Activated CD4-positive, alpha-beta T cell treated with anti-CD3 and anti-CD28 coated beads for 48 hours (primary cell): ENCODE data around the gene MRPL1.
"Not testable (repeated sequence)": the region's sequence is repeated elsewhere in the genome, so short reads cannot be mapped to it uniquely, and the experiment has no call there.

Source experiments
- DNase-seq: peaks from one replicate; pipeline ENCODE4 v3.0.0-alpha.2; 2020

MRPL1 gene

GRCh38 chr4:77920371-77920770 lies 57.7 kb downstream of the MRPL1 start:
- no peak for DNase-seq

DNA sequence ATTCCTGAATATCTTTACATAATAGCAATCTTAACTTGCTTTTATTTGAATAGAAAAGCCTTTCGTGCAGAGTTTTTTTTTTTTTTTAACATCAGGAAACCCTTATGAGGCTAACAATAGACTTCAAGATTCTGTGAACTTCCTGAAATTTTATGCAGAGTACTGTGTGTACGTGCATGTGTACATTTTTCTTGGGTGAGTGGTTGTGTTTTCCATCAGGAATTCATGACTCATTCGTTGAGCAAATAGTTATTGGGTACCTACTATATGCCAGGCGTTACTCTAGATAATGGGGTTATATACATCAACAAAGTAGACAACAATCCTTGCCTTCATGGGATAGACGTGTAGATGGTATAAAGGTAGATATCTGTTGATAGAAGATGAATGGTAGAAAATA lies 59.1 kb downstream of the MRPL1 start:
- no peak for DNase-seq

DNA sequence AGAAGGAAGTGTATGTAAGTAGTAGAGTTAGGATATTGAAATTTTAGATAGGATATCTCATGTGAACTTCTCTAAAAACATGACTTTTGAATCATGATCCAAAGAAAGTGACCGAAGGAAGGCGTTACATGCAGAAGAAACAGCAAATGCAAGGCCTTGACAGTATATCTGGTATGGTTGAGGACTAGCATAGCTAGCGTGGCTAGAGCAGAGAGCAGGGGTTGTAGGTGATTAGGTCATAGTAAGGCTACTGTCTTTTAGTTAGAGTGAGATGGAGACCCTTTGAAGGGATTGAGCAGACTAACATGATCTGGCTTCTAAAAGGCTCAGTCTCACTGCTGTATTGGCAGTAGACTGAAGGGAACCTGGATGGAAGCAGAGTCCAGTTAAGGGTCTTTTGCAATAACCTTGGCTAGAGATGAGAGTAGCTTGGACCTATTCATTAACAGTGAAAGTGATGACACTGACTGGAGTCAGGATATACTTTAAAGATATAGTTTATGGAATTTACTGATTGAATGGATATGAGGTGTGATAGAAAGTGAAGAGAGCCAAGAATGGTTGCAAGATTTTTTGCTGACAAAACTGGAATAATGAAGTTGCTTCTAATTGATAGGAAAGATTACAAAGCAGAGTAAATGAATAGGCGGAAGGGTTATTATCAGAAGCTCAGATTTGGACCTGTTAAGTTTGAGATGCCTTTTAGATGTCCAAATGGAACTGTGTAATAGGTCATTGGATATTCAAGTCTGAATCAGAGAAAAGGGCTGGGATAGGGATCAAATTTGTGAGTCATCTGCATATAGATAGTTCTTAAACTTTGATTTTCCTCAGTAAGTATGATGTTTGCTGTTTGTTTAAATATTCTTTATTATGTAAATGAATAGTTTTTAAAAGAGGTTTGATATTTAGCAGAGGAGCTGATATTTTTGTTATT lies 59.8 kb downstream of the MRPL1 start:
- DNase-seq = no peak

DNA sequence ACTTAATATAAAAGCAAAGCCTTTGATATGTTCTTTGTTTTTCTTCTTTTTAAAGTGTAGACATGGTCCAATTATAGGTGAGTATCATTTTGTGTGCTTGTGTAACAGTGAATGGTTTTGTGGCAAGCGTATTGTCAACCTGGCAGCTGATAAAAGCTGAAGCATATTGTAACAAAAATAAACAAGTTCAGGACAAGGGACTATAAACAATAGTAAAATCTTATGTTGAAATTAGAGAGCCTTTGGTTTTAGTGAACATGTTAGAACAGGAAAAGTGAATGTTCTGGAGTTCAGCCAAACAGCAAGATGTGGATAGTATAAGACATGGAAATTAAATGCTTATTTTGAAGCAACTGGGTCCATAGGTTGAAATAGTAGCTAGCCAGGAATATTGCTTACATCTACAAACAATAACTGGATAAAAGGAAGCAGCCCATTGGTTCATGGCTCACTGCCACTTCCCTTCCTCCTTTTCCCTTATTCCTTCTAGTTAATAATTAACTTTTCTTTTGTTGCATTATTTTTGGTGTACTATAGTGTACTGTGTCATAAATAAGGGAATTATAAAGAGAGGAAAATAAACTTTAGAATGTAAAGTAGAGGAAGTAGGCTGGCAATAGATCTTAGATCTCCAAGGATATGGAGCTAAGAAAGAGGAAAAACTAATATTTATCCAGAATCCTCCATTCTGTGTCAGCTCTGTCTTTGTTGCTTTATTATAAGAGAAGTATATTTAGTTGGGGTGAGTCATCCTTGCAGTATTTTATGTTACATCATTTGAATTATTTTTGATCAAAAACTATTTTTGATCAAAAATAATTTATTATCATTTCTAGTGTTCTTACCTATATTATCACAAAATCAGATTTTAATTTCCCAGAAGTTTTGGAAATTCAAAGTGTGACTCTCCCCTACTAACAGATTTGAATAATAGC lies 65.6 kb downstream of the MRPL1 start:
- DNase-seq = no peak

GRCh38 chr4:77930154-77930639 lies 67.6 kb downstream of the MRPL1 start:
- DNase-seq = no peak

GRCh38 chr4:77930876-77931275 lies 68.2 kb downstream of the MRPL1 start:
- DNase-seq = no peak

- DNase-seq = no peak
Measured at GRCh38 chr4:77931452-77932135, 69.0 kb downstream of the MRPL1 start.

GRCh38 chr4:77938560-77938959 lies 75.9 kb downstream of the MRPL1 start:
- DNase-seq = no peak

DNA sequence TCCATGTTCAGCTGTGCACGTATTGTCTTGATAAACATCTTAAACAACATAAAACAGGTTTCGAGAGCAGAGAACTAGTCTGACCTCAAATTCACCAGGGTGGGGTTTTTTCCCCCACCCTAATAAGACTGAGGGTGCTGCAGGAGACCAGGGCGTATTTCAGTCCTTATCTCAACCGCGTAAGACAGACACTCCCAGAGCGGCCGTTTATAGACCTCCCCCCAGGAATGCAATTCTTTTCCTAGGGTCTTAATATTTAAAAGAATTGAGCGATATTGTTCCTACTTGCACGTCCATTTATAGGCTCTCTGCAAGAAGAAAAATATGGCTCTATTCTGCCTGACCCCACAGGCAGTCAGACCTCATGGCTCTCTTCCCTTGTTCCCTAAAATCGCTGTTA lies 83.3 kb downstream of the MRPL1 start:
- DNase-seq = not testable (repeated sequence)

DNA sequence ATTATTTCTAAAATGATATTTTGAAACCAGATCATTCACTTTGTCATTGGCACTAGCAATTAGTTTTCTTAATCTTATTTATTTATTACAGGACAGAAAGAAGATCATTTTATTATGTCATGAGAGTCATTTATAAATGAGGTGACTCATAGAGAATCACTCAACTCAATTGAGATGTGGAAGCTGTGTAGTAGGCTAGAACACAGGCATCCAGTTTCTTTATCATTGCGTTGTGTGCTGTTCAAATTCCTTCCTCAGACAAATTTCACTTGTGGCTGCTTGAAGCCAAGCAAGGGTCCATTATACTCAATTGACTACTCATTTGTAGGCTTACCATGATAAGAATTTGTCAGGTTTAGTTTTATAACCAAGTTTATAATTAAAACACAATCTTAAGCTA lies 87.6 kb downstream of the MRPL1 start:
- no peak for DNase-seq

- no peak for DNase-seq
Measured at GRCh38 chr4:77952457-77952856, 89.8 kb downstream of the MRPL1 start.

DNA sequence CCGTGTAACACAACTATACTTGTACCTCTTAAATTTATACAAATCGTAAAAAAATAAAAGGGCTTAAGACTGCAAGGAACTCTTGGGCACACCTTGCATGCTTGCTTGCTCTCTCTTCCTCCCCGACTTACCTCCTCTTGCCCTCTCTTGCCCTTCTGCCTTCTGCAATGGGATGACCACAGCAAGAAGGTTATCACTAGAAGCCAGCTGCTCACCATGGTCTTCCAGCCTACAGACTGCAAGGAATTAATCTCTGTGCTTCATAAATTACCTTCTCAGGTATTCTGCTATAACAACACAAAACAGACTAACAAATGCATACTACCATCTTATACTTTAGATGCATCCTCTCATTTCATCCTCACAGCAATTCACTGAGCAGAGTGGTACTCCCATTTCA lies 92.1 kb downstream of the MRPL1 start:
- DNase-seq = no peak

DNA sequence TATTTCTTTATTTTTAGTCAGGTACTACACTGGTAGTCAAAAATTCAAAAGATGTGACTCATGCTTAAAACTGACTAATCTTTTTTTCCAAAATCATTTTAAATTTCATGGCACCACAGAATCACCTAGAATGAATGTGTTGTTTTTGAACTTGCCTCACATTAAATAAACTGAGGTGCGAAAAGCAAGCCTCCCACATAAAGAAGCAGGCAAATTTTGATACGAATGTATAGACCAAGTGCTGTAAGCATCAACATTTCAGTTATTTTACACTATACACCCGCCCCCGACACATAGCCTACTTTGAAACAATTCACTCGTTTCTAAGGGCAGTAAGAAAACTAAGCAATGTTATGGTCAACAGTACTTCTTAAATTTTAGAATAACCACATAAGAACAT lies 94.3 kb downstream of the MRPL1 start:
- DNase-seq = no peak

- no peak for DNase-seq
Measured at GRCh38 chr4:77958897-77959296, 96.3 kb downstream of the MRPL1 start.

DNA sequence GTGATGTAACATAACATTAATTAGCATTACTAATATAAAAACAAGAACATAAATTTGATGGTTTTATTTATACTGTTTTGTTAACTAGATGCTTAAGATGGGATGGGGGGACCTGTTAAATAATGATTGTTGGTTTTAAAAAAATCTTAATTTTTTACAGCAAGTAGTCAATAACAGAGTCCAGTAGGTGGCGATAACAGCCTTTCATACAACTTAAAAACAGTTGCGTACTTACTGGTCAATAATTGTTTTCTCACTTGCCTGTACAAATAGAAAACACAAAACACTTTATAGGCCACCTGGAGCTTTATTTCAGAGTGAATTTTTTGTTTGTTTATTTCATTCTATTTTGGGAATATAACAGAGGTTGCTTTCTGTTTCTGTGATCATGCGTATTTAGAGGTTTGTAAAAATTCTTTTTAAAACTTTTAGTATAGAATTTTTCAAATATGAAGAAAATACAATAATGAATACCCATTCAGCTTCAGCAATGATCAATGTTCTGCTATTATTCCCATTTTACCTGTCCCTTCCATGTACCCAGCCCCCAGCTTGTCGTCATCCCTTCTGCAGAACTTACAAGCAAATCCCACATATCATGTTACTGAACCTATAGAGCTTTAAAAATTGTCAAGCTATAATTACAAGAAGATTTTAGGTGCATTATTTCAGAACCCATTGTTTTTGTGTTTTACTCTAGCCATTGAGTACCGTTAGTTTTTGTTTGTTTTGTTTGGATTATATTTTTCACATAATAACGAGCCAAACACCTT lies 97.1 kb downstream of the MRPL1 start:
- no peak for DNase-seq

- no peak for DNase-seq
Measured at GRCh38 chr4:77960367-77960766, 97.7 kb downstream of the MRPL1 start.

DNA sequence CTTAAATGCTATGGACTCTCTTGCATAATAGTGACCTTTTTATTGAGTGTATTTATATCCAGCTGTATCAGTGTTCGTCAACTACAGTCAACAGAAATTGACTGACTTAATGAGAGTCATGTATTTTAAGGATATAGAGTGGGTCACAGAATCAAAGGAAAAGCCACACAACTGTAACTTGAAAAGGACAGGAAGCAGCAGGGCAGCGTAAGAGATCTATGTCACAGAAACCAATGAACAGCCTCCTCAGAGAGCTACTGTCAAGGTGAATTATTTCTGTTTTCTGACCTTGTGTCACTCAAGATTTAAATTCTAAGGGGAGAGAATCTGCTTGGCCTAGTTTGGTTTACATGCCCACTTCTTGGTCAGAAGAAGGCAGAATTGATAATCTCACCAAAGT lies 100.4 kb downstream of the MRPL1 start:
- DNase-seq = no peak

GRCh38 chr4:77973657-77974056 lies 111.0 kb downstream of the MRPL1 start:
- not testable (repeated sequence) for DNase-seq

GRCh38 chr4:77982900-77983540 lies 120.4 kb downstream of the MRPL1 start:
- DNase-seq = not testable (repeated sequence)

- not testable (repeated sequence) for DNase-seq
Measured at GRCh38 chr4:77983612-77984311, 121.1 kb downstream of the MRPL1 start.

DNA sequence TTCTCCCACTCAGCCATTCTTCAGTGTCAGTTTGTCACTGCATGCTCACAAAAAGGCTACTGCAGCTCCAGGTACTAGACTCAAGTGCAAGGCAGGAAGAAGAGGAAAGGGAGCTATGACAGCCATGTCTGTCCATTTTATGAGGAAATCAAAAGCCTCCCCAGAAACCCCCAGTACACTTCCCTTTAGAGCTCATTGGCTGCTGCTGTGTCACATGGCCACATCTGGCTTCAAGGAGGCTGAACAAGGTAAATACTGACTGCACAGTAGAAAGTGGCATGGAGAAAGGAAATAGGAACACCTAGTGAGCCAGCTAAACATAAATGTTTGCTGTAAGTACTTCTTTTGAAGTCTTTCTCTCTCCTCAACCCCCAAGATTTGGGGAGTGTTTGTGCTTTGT lies 127.3 kb downstream of the MRPL1 start:
- DNase-seq = no peak
